PC-9 (cell line): ENCODE data around the gene MYL4. TPM values are rescaled to one million over a fixed set of nuclear protein-coding genes. Genes with fewer than 3 reads are reported as not detected.

ENCODE experiments used
- BruUV-seq: library from RNA; stranded (reverse); fragments of 400-500 nt; replicated peaks from 2 replicates; lab custom pipeline; 2021; lab: Mats Ljungman, UMichigan
- CTCF ChIA-PET: fragments of 300-600 bp; sonication (Branson Sonifier 250); formaldehyde crosslinking; loops from one replicate; lab custom pipeline; 2022; ENCODE audit warnings: antibody characterized with exemption; lab: Charles Lee
- POLR2A ChIA-PET: fragments of 300-600 bp; sonication (Branson Sonifier 250); formaldehyde crosslinking; loops from one replicate; lab custom pipeline; 2022; ENCODE audit warnings: antibody characterized with exemption; ENCODE audit not compliant: unreplicated experiment; lab: Charles Lee
- DNase-seq, 2 experiments: peaks; one replicate each; pipeline versions ENCODE4 v3.0.0 to v3.0.0-alpha.2; 2015 to 2022; ENCODE audit warnings: mixed read lengths in 1 of 2
- H2AFZ ChIP-seq: fragments of 200-600 bp; sonication (generic); 2 replicates; pipeline ENCODE4 v1.8.1; 2017; ENCODE audit warnings: antibody characterized with exemption
- H3F3A ChIP-seq: fragments of 200-600 bp; sonication (generic); 2 replicates; pipeline ENCODE4 v1.8.1; 2017; ENCODE audit warnings: antibody characterized with exemption, mild to moderate bottlenecking, low read depth; ENCODE audit not compliant: insufficient read depth
- H3K27ac ChIP-seq: fragments of 200-600 bp; sonication (generic); 2 replicates; pipeline ENCODE4 v1.6.1; 2016; ENCODE audit warnings: mixed run types
- H3K27me3 ChIP-seq: fragments of 200-600 bp; sonication (generic); 2 replicates; pipeline ENCODE4 v1.6.1; 2016; ENCODE audit warnings: low read depth, mixed run types; ENCODE audit not compliant: insufficient read depth
- H3K36me3 ChIP-seq: fragments of 200-600 bp; sonication (generic); 2 replicates; pipeline ENCODE4 v1.6.1; 2016; ENCODE audit warnings: low read depth, mixed run types
- H3K4me1 ChIP-seq: fragments of 200-600 bp; sonication (generic); replicated peaks from 2 replicates; pipeline ENCODE4 v1.6.1; 2016; ENCODE audit warnings: mixed run types; ENCODE audit not compliant: insufficient read depth
- H3K4me2 ChIP-seq: fragments of 200-600 bp; sonication (generic); 2 replicates; pipeline ENCODE4 v1.6.1; 2017; ENCODE audit warnings: mixed run types
- H3K4me3 ChIP-seq: fragments of 200-600 bp; sonication (generic); 2 replicates; pipeline ENCODE4 v1.6.1; 2016; ENCODE audit warnings: mixed run types
- H3K79me2 ChIP-seq: fragments of 200-600 bp; sonication (generic); 2 replicates; pipeline ENCODE4 v1.6.1; 2017; ENCODE audit warnings: low read depth, mixed run types
- H3K9me2 ChIP-seq: fragments of 200-600 bp; sonication (generic); 2 replicates; pipeline ENCODE4 v1.8.1; 2017; ENCODE audit warnings: mild to moderate bottlenecking; ENCODE audit not compliant: insufficient read depth
- H3K9me3 ChIP-seq: fragments of 200-600 bp; sonication (generic); 2 replicates; pipeline ENCODE4 v1.8.1; 2016; ENCODE audit warnings: low read depth; ENCODE audit not compliant: insufficient read depth
- H4K20me1 ChIP-seq: fragments of 200-600 bp; sonication (generic); 2 replicates; pipeline ENCODE4 v1.8.1; 2017; ENCODE audit not compliant: insufficient read depth
- EZH2 ChIP-seq: fragments of 200-600 bp; sonication (generic); IDR thresholded peaks from 2 replicates; pipeline ENCODE4 v1.8.0; 2017; ENCODE audit warnings: antibody characterized with exemption, low read depth
- intact Hi-C: fragments of 100-400 bp; cut with micrococcal nuclease; formaldehyde crosslinking; loops from one replicate; pipeline ENCODE4 v1.10.0; 2022; ENCODE audit not compliant: unreplicated experiment
- total RNA-seq: library from RNA; stranded (reverse); gene quantifications from 2 replicates; pipeline ENCODE4 v1.2.3, GENCODE V29; 2021
- TF ChIP-seq, protein P1 (sequence below): fragments of 200-600 bp; sonication (generic); conservative IDR thresholded peaks from 2 replicates; pipeline ENCODE4 v1.6.1; 2017; ENCODE audit warnings: mixed run types, antibody characterized with exemption, mild to moderate bottlenecking, moderate library complexity

MYL4 gene
- total RNA-seq, 1 experiment from 2014 or later = not detected

GRCh38 chr17:47219621-47220475, 10.7 kb downstream of the MYL4 start:
- H3K27me3 ChIP-seq = no peaks in the 10 kb centered on the region
- intact Hi-C loops = no loop called here
- H3K9me3 ChIP-seq = no peaks in the 10 kb centered on the region
- H3K79me2 ChIP-seq = no peaks in the 10 kb centered on the region
- no peak overlapping the region for H3K27ac ChIP-seq
- no peaks in the 10 kb centered on the region for H4K20me1 ChIP-seq
- CTCF ChIA-PET = no interaction called here
- DNase-seq = no peak
- no peak overlapping the region for H3K4me2 ChIP-seq
- POLR2A ChIA-PET = no interaction called here
- peaks cover 3% of the 10 kb centered on the region; the same call in 1 of the 2 replicates for H3F3A ChIP-seq
- no peak overlapping the region for H2AFZ ChIP-seq
- no TSS peak for BruUV-seq
- no peaks in the 10 kb centered on the region for H3K36me3 ChIP-seq
- no peaks in the 10 kb centered on the region for H3K9me2 ChIP-seq
- TF ChIP-seq, protein P1, sequence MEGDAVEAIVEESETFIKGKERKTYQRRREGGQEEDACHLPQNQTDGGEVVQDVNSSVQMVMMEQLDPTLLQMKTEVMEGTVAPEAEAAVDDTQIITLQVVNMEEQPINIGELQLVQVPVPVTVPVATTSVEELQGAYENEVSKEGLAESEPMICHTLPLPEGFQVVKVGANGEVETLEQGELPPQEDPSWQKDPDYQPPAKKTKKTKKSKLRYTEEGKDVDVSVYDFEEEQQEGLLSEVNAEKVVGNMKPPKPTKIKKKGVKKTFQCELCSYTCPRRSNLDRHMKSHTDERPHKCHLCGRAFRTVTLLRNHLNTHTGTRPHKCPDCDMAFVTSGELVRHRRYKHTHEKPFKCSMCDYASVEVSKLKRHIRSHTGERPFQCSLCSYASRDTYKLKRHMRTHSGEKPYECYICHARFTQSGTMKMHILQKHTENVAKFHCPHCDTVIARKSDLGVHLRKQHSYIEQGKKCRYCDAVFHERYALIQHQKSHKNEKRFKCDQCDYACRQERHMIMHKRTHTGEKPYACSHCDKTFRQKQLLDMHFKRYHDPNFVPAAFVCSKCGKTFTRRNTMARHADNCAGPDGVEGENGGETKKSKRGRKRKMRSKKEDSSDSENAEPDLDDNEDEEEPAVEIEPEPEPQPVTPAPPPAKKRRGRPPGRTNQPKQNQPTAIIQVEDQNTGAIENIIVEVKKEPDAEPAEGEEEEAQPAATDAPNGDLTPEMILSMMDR = no peak
- TF ChIP-seq EZH2 = no peak
- H3K4me1 ChIP-seq = peaks cover 19% of the 10 kb centered on the region
- H3K4me3 ChIP-seq = no peak overlapping the region

DNA sequence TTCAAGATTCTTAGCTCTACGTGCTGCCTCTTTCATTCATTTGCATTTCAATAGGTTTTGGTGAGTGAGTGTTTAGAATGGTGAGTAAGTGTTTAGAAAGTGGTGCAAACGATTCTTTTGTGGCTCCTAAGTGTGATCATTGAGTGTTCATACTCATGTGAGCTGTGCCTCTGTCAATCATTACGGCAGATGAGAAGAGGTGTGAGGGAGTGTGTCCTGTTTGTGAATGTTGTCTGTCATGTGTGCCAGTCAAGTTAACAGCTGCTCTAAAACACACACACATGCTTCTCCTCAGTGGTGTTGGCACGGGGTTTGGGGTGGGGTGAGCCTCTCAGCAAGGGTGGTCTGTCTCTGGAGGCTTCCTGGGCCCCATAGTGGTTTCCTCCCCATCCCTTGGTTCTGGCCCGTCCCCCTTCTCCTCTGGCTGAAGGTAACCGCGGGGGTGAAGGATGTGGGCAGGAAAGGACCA, 11.4 kb downstream of the MYL4 start:
- POLR2A ChIA-PET = no interaction called here
- intact Hi-C loops = no loop called here
- CTCF ChIA-PET = no interaction called here

GRCh38 chr17:47221154-47221553, 12.0 kb downstream of the MYL4 start:
- Histone ChIP-seq H3K4me1 (peaks cover 32% of the 10 kb centered on the region), H3K27me3 (no peaks in the 10 kb centered on the region), H4K20me1 (no peaks in the 10 kb centered on the region), H2AFZ (no peak overlapping the region), H3K9me2 (no peaks in the 10 kb centered on the region), H3K79me2 (no peaks in the 10 kb centered on the region), H3K4me2 (no peak overlapping the region), H3K4me3 (no peak overlapping the region), H3K36me3 (no peaks in the 10 kb centered on the region), H3K9me3 (no peaks in the 10 kb centered on the region), H3K27ac (no peak overlapping the region), H3F3A (peaks cover 16% of the 10 kb centered on the region; the same call in 1 of the 2 replicates)
- intact Hi-C loops = no loop called here
- POLR2A ChIA-PET = no interaction called here
- TF ChIP-seq, protein P1 = no peak
- TF ChIP-seq EZH2 = no peak
- DNase-seq = no peak
- BruUV-seq = no TSS peak
- CTCF ChIA-PET = no interaction called here

More for the DNA sequence above, 11.4 kb downstream of the MYL4 start:
- H3K9me3 ChIP-seq = no peaks in the 10 kb centered on the region
- no peak for DNase-seq
- no peaks in the 10 kb centered on the region for H3K36me3 ChIP-seq
- no peaks in the 10 kb centered on the region for H4K20me1 ChIP-seq
- H3K4me2 ChIP-seq = no peak overlapping the region
- H3K4me3 ChIP-seq = no peak overlapping the region
- BruUV-seq = no TSS peak
- peaks cover 26% of the 10 kb centered on the region for H3K4me1 ChIP-seq
- no peak overlapping the region for H2AFZ ChIP-seq
- H3K9me2 ChIP-seq = no peaks in the 10 kb centered on the region
- H3K27ac ChIP-seq = no peak overlapping the region
- no peaks in the 10 kb centered on the region for H3K27me3 ChIP-seq
- H3K79me2 ChIP-seq = no peaks in the 10 kb centered on the region
- peaks cover 10% of the 10 kb centered on the region; the same call in 1 of the 2 replicates for H3F3A ChIP-seq
- no peak for TF ChIP-seq EZH2
- TF ChIP-seq, protein P1 = no peak
